H1 (cell line): ENCODE data around the gene OPHN1. TPM values are rescaled to one million over a fixed set of nuclear protein-coding genes. Genes with fewer than 3 reads are reported as not detected.

ENCODE experiments used
- ATF2 ChIP-seq: IDR thresholded peaks from 2 replicates; pipeline ENCODE4 v1.6.1; 2012; ENCODE audit warnings: low read length, inconsistent platforms
- polyA plus RNA-seq, 7 experiments: library from polyadenylated mRNA; depleted of rRNA in 3 of 7; stranded (reverse) in 5 of 7; unstranded in 2 of 7; fragments of >200 nt in 5 of 7; fragments of 200-250 nt in 2 of 7; gene quantifications; 1 replicate in 5 of 7; 2 replicates in 1 of 7; 4 replicates in 1 of 7; pipeline versions ENCODE4 v1.2.1 to v1.2.3, GENCODE V29; 2011 to 2013; ENCODE audit warnings: missing spikeins in 2 of 7, mixed read lengths in 2 of 7
- total RNA-seq: library from RNA; stranded (reverse); fragmentation: NEBNext Ultra II Directional; extraction: Animal tissue kit (Norgen Biotek cat#: 25700); gene quantifications from 2 replicates; pipeline ENCODE4 v1.2.1, GENCODE V29; 2021

OPHN1 gene
- total and polyA plus RNA-seq, 2 of the 8 experiments (the other 6 are each of a cell fraction or from before 2014, with no cell fraction given), result 1.2 to 3.5 TPM

GRCh38 chrX:68098431-68098830, 334.9 kb downstream of the OPHN1 start (continued):
- no peak for TF ChIP-seq ATF2
